ENCODE measurements around the gene RAB22A. TPM values are rescaled to one million over a fixed set of nuclear protein-coding genes. Genes with fewer than 3 reads are reported as not detected.

RAB22A gene
- total RNA-seq, 4 donors from 2014 or later = 4.2 to 25.9 (median 20.7) TPM

- Histone ChIP-seq H3K4me1 (no peaks in the 10 kb centered on the region), H3K36me3 (no peaks in the 10 kb centered on the region), H3K4me3 (no peak overlapping the region), H3K27ac (no peak overlapping the region), H3K27me3 (no peaks in the 10 kb centered on the region), H3K9me3 (no peaks in the 10 kb centered on the region)
- intact Hi-C loops (cut with DNase I; ENCODE audit: low total_unique reads) (no loop called here), in situ Hi-C loops (cut with MboI; ENCODE audit: low pct_ligation_motif_present in 1 of 4, low pct_unique_long_range_greater_than_20kb in 1 of 4, low sequenced_read_pairs in 3 of 4) (no loop called here)
- TF ChIP-seq POLR2A (IDR thresholded peaks at IDR 0.05) (no peak), CTCF (IDR thresholded peaks at IDR 0.05) (no peak), POLR2AphosphoS5 (IDR thresholded peaks at IDR 0.05) (no peak), EP300 (IDR thresholded peaks at IDR 0.05; ENCODE audit: low read depth) (no peak)
- 80 to 88% methylated on average over 2 to 7 of the region's 7 CpGs for WGBS, 2 donors (ENCODE audit: low coverage in 1 of 2)
- no peak for DNase-seq
These were observed 13.3 kb upstream of the RAB22A start for GRCh38 chr20:58296051-58296837.

- no peak for DNase-seq
- TF ChIP-seq EP300 (IDR thresholded peaks at IDR 0.05; ENCODE audit: low read depth) (no peak), CTCF (IDR thresholded peaks at IDR 0.05) (no peak), POLR2AphosphoS5 (IDR thresholded peaks at IDR 0.05) (no peak), POLR2A (IDR thresholded peaks at IDR 0.05) (no peak)
- Histone ChIP-seq H3K27ac (no peak overlapping the region), H3K4me3 (no peak overlapping the region), H3K27me3 (no peaks in the 10 kb centered on the region), H3K9me3 (no peaks in the 10 kb centered on the region), H3K4me1 (no peaks in the 10 kb centered on the region), H3K36me3 (no peaks in the 10 kb centered on the region)
- 20 to 60% methylated on average over 1 to 2 of the region's 2 CpGs for WGBS, 2 donors (ENCODE audit: low coverage in 1 of 2)
- intact Hi-C loops (cut with DNase I; ENCODE audit: low total_unique reads) = no loop called here
- in situ Hi-C loops (cut with MboI; ENCODE audit: low pct_ligation_motif_present in 1 of 4, low pct_unique_long_range_greater_than_20kb in 1 of 4, low sequenced_read_pairs in 3 of 4) = no loop called here
These were observed 12.1 kb upstream of the RAB22A start for GRCh38 chr20:58297394-58297793.

- Histone ChIP-seq H3K4me3 (no peak overlapping the region), H3K9me3 (no peaks in the 10 kb centered on the region), H3K27ac (no peak overlapping the region), H3K4me1 (no peaks in the 10 kb centered on the region), H3K36me3 (no peaks in the 10 kb centered on the region), H3K27me3 (no peaks in the 10 kb centered on the region)
- WGBS, 2 donors (ENCODE audit: low coverage in 1 of 2) = 75 to 92% methylated on average over 4 to 5 of the region's 5 CpGs
- intact Hi-C loops (cut with DNase I; ENCODE audit: low total_unique reads) (no loop called here), in situ Hi-C loops (cut with MboI; ENCODE audit: low pct_ligation_motif_present in 1 of 4, low pct_unique_long_range_greater_than_20kb in 1 of 4, low sequenced_read_pairs in 3 of 4) (loop anchor here in 1 of 4 donors (25.0 kb wide), 1 partner anchor 112 kb away; no protein-coding TSS in a partner anchor)
- DNase-seq = no peak
- TF ChIP-seq POLR2A (IDR thresholded peaks at IDR 0.05) (no peak), POLR2AphosphoS5 (IDR thresholded peaks at IDR 0.05) (no peak), EP300 (IDR thresholded peaks at IDR 0.05; ENCODE audit: low read depth) (no peak), CTCF (IDR thresholded peaks at IDR 0.05) (no peak)
These were observed 9.2 kb upstream of the RAB22A start for GRCh38 chr20:58300321-58300720.

- peaks cover 0 to 23% (median 17%) of the 10 kb centered on the region in 4 donors for H3K4me1 ChIP-seq
- no peak for TF ChIP-seq CTCF (IDR thresholded peaks at IDR 0.05)
- no peaks in the 10 kb centered on the region for H3K36me3 ChIP-seq
- no peak overlapping the region for H3K4me3 ChIP-seq
- no peaks in the 10 kb centered on the region for H3K9me3 ChIP-seq
- no peak for DNase-seq
- H3K27ac ChIP-seq = no peak overlapping the region
- in situ Hi-C loops (cut with MboI; ENCODE audit: low pct_ligation_motif_present in 1 of 4, low pct_unique_long_range_greater_than_20kb in 1 of 4, low sequenced_read_pairs in 3 of 4) = loop anchor here in 1 of 4 donors (25.0 kb wide), 1 partner anchor 109 kb away; no protein-coding TSS in a partner anchor
- no peaks in the 10 kb centered on the region for H3K27me3 ChIP-seq
- 96 to 100% methylated on average over 1 of the region's 1 CpG for WGBS, 2 donors (ENCODE audit: low coverage in 1 of 2)
- intact Hi-C loops (cut with DNase I; ENCODE audit: low total_unique reads) = no loop called here
These were observed 6.0 kb upstream of the RAB22A start for GRCh38 chr20:58303547-58303946.
